GM21825 (cell line): ENCODE measurements around the gene CDH2.

ENCODE experiments used
- ATAC-seq: cut with Tn5 transposase; IDR thresholded peaks from one replicate; pipeline ENCODE4 v1.9.1; 2021; ENCODE audit warnings: mild to moderate bottlenecking, moderate library complexity; ENCODE audit not compliant: unreplicated experiment

Gene CDH2

DNA sequence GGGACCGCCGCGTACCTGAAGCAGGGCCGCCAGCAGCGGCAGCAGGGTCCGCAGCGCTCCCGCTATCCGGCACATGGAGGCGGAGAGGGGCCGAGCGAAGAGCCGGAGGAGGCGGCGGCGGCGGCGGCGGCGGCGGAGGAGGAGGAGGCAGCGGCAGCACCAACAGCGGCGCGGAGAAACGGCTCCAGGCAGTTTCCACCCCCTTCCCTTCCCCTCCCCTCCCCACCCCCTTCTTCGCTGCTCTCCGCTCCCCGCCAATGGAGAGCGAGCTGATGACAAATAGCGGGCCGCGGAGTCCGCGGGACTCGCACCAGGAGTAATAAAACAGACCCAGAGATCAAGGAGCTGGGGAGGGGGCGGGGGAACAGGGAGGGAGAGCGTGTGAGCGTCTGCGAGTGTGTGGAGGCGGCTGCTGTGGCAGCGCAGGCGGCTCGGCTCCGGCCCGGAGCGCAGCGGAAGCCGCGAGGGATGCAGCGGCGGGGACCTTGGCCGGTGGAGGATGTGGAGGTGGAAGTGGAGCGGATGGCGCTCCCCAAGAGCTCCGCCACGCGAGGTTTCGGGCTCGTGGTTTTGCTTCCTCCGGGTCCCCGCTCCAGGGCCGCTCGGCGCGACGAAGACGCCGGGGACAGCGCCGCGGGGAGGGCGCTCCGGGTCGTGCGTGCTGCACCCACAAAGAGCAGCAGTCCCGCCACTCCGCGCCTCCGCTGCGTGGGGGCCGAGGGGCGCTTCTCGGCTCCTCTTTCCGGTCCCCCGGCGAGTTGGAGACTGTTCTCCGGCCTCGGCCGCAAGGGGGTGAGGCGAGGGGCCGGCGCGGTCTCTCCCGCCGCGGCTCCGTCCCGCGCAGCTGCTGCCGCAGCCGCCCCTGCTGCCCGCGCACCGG, at the start of gene CDH2:
TSS of gene CDH2 (minus strand) at position 183 of the 880 bp plus-strand sequence. CDS start at position 75, 108 bp downstream.
- no peak for ATAC-seq

DNA sequence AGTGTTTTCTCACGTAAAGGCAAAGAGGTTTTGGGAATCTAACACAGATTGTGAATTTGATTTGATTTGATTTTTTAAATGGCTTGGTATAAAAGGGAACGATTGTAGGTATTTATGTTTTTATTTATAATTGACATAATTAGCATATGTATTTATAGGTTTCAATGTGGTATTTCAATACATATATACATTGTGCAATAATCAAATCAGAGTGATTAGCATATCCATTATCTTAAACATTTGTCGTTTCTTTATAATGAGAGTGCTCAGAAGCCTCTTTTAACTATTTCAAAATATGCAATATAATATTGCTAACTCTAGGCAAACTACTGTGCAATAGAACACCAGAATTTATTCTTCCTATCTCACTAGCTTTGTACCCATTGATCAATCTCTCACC, 35.1 kb upstream of the CDH2 start:
- ATAC-seq, result no peak

DNA sequence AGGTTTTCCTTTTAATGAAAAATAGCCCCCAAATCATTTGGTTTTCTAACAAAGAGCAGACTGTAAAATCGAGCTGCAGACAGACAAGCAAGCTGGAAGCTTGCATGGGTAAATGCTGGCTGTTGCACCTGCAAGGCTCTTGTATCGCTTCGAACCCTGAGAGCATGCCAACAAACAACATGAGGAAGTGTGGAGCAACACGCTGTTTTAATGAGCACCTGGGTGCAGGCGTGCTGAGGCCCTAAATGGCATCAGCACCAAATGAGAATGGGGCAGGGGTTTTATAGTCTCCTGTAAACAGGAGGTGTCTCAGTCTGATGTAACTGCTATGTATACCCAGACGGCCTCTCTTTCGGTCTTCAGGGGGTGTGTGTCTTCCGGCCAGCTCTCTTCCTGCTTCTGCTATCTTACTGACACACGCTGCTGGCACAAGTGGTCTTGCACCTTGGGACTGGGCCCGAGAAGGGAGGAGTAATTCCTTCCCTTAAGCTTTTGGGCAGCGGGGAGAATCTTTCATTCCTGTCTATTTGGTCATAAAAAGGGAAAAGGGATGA, 31.9 kb upstream of the CDH2 start:
- ATAC-seq, result no peak

DNA sequence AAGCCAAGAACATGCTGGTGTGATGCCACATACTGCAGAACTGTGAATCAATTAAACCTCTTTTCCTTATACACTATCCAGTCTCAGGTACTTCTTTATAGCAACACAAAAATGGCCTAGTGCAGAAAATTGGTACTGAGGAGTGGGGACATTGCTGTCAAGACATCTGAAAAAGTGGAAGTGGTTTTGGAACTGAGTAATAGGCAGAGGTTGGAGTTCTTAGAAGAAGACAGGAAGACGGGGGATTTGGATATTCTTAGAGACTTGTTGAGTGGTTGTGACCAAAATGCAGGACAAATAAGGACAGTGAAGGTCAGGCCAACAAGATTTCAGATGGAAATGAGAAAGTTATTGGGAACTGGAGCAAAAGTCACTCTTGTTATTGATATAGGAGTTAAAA, 31.3 kb upstream of the CDH2 start:
- ATAC-seq, result no peak

DNA sequence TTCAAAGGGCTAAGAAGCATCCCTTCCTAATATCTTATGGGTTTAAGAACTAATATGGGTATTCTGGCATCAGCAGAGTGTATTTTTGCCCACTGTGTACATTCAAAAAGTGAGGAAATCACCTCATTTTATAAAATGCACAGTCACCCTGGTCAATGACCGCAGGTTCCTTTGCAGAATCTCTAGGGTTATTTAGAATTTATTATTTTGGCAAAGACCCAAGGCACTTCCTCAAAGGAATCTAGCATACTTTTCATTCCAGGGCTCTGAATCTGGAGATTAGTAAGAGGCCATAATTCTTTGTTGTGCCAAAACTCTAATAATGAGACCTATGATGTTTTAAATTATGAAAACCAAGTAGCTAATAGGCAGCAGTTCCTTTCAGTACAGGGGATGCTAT, 27.2 kb upstream of the CDH2 start:
- ATAC-seq, result no peak

DNA sequence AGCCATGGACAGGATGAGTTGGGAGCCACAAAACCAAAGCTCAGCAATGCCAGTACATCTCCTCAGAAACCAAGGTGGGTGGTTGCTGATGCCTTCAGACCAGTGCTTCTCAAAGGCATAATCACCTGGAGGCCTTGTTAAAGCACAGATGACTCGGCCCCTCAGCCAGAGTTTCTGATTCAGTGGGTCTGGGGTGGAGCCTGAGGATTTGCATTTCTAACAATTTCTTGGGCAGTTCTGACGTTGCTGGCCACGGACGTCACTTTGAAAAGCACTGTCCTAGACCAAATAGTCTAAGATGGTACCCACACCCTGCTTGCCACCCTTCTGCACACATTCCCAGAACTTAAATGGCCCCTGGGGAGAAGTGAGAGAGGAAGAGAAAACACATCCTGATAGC, 24.1 kb upstream of the CDH2 start:
- ATAC-seq, result no peak

DNA sequence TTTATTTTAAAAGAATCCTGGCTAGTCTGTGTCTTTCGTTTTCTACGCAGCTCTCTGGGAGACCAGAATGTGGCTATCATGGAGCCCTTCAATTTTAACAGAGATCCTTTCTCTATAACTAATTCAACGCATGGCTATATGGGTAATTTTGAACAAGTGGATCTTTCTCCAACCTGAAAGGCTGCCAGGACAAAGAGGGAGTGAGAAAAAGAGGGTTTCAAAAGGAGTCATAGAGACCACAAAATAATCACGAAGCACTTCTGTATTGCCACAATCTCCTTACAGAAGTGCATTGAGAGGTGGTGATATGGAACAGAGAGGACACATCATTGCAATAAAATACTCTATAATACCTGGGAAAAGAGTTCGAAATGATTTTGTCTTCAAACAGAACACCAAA, 21.7 kb upstream of the CDH2 start:
- no peak for ATAC-seq

DNA sequence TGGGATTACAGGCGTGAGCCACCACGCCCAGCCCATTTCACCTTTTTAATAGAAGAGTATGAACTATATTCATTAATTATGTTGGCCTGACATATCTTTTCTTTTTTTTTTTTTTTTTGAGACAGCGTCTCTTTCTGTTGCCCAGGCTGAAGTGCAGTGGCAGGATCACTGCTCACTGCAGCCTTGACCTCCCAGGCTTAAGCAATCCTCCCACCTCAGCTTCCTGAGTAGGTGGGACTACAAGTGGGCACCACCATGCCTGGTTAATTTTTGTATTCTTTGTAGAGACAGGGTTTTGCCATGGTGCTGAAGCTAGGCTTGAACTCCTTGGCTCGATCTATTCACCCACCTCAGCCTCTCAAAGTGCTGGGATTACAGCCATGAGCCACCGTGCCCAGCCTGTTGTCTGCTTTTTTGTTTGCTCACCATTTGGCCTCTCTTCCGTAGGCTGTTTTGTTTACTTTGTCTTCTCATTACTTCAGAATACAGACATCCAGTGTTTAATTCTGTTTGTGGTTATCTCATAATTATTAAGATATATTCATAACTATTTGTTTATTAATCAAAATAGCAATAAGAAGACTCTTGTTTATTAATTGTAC, 16.3 kb upstream of the CDH2 start:
- no peak for ATAC-seq

DNA sequence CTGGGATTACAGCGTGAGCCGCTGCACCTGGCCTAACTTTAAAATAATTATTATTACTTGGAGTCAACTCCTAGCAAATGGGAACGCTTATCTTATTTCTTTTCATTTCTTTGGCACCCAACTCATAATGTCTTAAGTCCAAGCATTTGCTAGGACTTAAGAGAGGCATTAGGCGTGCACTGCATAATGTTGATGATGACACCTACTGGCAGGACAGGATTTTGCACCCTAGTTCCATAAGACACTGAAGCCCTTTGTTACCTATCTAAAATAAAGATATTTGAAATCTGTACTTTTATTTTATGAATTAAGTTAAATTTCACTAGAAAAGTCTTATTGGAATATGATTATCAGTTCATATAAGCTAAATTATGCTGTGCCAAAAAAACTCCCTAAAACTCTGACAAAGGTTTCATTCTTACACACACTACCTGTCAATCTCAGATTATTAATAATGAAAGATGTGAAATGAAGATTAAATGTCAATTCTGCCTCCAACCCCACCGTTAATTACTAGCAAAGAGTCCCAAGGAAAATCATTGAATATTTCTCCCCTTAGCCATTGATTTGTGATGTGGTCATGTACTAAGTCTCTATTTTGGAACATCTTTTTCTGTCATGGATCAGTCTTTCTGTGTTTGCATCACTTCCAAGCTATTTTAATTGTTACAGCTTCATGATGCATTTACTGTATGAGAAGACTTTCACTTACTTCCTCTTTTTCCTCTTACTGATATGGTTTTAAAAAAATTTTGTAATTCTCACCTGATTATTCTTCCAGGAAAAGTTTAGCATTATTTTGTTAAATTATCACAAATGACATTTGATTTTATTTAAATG, 12.7 kb upstream of the CDH2 start:
- no peak for ATAC-seq

DNA sequence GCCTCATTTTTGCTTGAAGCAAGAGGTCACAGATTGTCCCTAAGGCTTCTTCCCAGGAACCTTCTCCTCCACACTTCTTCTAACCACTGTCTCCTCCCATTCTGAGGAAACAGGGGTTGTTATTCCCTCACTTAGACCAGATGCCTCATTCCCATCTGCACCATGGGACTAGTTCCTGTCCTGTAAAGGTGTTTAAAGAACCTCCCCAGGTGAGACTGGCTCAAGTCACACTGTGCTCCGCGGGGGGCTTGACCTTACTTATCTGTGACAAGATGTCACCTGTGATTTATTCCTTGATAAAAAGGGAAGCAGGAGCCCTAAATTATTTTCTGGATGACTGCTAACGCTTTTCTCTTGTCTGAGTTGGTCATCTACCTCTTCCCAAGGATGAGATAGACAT, 8.2 kb upstream of the CDH2 start:
- no peak for ATAC-seq

DNA sequence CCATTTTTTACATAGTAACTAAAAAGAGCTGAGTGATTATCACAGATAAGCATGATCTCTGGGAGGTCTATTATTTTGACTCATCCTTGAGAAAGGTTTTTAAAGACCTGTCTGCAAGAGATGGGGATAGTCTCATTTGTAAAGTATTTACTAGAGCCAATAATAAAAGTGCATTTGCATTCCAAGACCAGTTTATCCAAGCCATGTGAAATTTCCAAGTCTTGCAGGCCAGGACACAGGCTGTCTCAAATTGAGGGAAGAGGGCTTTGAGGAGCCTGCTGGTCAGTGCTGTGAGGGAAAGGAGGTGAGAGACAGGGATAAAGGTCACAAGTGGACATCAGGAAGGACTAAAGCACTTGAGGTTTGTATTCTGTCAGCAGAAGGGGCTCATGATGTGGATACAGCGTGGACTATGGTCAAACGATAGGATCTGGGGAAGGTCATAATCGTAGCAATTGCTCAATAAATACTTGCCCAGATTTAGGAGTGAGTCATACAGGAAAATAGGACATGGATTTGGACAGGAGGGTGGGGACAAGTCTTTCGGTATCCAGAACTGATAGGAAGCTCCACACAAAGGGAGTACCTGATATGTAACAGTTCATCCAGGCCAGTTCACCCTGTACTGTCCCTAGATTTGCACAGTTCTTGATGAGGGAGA, 6.6 kb upstream of the CDH2 start:
- no peak for ATAC-seq

DNA sequence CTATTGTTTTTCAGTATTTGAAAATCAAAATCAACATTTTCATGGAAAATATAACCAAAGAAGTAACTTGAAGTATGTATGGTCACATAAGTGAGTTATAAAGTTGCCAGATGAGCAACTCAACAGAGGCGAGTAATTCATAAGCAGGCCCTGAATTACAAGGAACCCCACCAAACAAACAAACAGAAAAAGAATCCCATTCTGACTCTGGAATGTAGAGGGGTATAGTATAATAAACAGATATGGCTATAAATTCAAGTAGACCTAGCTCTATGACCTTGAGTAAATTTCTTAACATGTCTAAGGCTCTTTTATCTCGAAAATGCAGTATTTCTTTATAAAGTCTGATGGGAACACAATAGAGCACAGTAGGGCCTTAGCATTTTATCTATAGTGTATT, 4.7 kb upstream of the CDH2 start:
- ATAC-seq, result no peak

DNA sequence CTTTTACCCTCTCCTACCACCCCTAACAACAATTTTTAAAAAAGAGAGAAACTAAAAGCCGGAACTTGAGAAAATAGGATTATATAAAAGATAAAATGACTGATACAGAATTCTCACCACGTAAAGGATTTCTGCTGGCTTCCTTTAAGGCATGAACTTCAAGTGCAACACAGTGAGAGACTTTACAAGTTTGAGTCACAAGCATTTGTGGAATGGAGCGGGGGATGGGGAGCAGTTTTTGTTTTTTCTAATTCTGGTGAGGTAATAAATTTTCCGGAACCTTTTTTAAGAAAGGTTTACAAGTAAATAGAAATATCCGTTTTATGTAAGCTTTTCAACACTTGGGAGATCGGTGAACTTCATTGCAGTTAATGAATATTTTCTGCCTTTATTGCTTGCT, 1.8 kb upstream of the CDH2 start:
- no peak for ATAC-seq

DNA sequence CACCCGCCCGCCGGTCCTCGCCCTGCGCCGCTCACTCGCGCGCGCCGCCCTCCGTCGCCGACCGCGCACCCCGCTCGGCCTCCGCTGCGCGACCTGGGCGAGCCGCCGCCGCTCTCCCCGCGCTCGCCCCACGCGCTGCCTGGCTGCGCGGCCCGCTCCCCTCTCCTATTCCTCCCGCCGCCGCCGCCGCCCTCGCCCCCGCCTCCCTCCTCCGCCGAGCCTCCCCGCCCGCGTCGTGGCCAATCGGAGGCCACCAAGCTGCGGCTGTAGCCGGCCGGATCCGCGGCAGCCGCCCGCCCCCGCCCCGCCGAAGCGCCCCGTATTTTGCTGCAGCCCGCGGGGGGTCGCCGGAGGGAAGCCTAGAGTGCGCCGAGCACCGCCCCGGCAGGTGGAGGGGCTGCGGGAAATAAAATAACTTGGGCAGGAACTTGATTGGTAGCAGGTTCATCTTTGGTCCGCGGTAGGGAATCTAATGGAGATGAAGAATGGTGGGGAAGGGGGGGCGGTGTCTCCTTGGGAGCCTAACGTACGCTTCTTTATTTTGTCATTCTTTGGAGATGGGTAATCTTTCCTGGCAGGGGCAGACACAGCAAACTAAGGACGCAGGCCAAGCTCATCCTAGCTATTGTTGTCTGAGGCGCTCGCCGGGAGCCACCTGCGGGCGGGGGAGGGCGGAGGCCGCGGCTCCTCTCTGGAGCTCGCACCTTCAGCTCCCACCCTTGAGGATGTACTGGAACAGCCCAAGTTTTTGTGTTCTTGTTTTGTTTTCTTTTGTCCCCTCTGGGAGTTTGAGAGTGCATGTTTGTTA, 1.1 kb upstream of the CDH2 start:
- ATAC-seq, result no peak

DNA sequence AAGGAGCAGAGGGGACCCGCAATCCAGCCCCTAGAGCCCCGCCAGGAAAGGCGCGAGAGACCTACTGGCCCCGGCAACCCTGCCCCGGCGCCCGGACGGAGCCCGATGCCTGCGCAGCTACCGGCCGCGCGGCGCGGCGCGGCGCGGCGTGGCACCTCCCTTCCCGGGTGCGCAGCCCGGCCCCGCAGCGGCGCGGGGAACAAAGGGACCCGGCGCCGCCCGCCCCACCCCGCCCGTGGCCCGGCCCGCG, 307 bp downstream of the CDH2 start:
- no peak for ATAC-seq

DNA sequence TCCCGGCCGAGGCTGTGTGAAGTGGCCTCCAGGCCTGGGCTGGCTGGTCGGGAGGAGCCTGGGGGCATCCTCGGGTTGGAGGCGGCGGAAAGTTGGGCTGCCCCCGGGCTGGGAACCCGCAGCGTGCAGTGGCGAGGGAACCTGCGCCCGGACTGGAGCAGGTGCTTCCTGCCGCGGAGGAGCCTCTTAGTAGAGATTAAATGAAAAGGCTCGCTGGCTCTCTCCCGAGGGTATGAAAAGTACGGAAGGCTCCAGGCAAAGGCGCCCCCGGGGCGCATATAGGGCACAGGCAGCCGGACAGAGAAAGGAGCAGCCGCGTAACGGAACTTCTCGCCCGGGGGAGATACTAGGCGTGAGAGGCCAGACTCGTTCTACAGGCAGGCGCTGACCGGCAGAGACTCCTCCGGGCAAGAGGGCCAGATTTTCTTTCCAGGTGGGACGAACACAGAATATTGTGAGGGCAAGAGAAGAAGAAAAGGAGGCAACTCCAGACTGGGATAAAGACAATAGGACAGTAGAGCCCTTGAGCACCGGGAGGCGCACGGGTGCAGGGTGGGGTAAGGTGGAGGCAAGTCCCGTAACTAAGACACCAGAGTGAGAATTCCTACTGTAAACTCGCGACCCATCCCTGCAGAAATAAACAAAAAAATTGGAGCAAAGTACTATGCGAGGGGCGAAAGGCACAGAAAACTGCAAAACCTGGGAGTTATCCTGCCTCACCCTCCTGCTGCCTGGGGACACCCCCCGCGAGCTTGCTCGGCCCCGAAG, 816 bp downstream of the CDH2 start:
- no peak for ATAC-seq

DNA sequence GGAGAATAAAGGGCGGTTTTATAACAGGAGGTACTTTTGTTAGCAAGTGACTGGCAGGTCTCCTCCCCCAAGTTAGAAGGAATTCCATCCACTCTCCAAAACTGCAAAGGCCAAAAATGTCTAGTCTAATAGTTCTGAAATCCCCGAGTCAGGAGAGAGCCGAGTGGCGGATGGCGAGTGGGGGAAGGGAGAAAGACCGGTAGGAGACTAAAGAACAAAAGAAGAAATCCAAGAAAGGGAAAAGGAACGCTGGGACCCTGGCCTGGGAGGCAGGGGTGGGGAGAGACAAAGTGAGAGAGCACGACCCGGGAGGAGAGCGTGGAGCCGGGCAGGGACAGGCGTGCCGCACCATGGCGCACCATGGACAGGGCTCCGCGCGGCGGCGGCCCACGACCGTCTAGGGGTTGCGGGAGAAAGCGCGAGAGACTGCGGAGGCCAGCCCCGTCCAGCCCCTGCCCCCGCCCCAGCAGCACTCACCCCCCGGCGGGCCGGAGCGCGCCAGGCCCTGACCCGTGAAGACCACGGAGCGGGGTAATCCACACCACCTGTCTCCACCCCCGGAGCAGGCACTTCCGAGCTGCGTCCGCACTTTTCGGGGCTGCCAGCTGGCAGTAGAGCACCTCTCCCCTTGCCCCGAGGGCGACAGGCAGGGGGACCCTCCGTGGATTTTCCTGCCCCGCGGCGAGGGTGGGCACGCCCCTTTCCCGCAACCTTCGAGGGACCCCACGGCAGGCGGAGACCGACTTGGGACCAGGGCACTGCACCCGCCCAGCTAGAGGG, 1.6 kb downstream of the CDH2 start:
- ATAC-seq, result no peak

DNA sequence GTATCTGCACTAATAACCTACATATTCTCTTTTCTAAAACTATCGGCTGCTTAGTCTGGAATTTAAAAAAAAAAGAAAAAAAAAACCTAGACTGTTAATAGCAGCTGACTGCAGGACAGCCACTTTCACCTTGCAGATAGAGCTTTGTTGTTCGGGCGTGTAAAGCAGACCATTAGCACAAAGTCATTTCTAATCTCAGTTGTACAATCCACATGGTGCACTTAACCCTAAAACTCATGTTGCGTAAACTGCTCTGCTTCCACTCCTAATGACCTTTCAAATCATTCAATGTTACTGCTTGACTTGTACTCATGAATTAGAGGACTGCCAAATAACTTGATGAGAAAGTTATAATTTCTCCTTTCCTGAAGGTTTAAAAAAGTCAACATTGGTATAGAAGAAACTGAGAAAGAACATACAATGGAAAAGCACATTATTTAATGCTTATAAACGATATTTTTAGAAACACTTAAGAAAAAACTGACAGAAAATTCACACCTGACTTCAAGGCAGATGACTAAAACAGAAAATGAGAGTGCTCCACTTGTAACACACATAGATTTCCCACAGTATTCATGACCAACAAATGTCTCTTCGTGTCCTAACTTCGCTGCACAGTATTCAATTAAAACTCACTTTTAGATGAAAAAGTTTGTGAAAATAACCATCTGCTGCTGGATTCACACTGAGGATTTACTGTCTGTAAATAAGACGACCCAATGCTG, 2.6 kb downstream of the CDH2 start:
- ATAC-seq, result no peak
